Fibroblast of lung (primary cell): ENCODE measurements around the gene SLC44A5.

Experiments
- EZH2 ChIP-seq: IDR thresholded peaks from 2 replicates; pipeline ENCODE4 v1.5.1; 2012; ENCODE audit warnings: low read length, control low read depth, mild to moderate bottlenecking; ENCODE audit errors: missing control alignments
- TF ChIP-seq, protein P1 (sequence below), 2 donors: IDR thresholded peaks in 1 of 2; conservative IDR thresholded peaks in 1 of 2; 1 replicate in 1 of 2; 2 replicates in 1 of 2; pipeline ENCODE4 v1.5.1; 2011 to 2012; ENCODE audit warnings: low read length in 2 of 2, control low read depth in 1 of 2, inconsistent platforms in 1 of 2, low read depth in 1 of 2, mild to moderate bottlenecking in 1 of 2

DNA sequence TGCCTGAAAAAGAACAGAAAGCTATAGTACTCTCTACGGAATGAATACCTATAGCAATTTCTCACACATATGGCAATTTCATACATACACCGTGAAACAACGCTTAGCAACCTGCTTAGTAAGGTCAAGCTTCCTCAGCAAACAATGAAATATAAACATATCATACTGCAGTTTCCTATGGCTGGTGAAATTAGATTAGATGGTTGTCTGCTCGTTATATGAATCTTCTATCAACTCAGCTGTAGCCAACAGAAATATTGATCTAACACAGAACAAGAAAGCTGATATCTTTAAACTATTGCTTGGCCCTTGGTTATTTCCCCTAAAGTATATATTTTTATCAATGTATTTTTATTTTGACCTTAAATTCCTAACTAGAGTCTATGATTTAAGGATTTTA lies 187.8 kb downstream of the SLC44A5 start:
- TF ChIP-seq EZH2, result no peak
- TF ChIP-seq, protein P1, sequence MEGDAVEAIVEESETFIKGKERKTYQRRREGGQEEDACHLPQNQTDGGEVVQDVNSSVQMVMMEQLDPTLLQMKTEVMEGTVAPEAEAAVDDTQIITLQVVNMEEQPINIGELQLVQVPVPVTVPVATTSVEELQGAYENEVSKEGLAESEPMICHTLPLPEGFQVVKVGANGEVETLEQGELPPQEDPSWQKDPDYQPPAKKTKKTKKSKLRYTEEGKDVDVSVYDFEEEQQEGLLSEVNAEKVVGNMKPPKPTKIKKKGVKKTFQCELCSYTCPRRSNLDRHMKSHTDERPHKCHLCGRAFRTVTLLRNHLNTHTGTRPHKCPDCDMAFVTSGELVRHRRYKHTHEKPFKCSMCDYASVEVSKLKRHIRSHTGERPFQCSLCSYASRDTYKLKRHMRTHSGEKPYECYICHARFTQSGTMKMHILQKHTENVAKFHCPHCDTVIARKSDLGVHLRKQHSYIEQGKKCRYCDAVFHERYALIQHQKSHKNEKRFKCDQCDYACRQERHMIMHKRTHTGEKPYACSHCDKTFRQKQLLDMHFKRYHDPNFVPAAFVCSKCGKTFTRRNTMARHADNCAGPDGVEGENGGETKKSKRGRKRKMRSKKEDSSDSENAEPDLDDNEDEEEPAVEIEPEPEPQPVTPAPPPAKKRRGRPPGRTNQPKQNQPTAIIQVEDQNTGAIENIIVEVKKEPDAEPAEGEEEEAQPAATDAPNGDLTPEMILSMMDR (conservative IDR thresholded peaks at IDR 0.05 in 1 of 2, IDR thresholded peaks at IDR 0.05 in 1 of 2; ENCODE audit: low read depth in 1 of 2, low read length in 2 of 2), result no peak
